Measurements from ENCODE around the gene FAM89B. TPM values are rescaled to one million over a fixed set of nuclear protein-coding genes. Genes with fewer than 3 reads are reported as not detected.
A peak's percentile ranks its signal among the peaks of the same experiment; 100 is the strongest.

Gene FAM89B
- total RNA-seq, 2 experiments from 2014 or later = 25.3 to 28.3 TPM

GRCh38 chr11:65609229-65609628, 36.9 kb downstream of the FAM89B start:
- Mint-ChIP-seq H3K27me3 (no peaks in the 10 kb centered on the region), H3K27ac (peak overlapping the region; percentile 10), H3K4me3 (no peak overlapping the region), H3K36me3 (peaks cover 37% of the 10 kb centered on the region), H3K4me1 (ENCODE audit: low read depth) (peaks cover 41% of the 10 kb centered on the region), H3K9me3 (no peaks in the 10 kb centered on the region)
- CTCF ChIA-PET = interaction anchor here (1.0 to 2.6 kb wide), 4 partner anchors 15 to 171 kb away, joined by 3 to 12 read pairs (median 8); no protein-coding TSS in a partner anchor
- no peak for DNase-seq
- intact Hi-C loops (cut with micrococcal nuclease) = no loop called here
- POLR2A ChIA-PET = interaction anchor here (1.3 to 1.9 kb wide), 2 partner anchors 32 to 53 kb away, joined by 3 to 5 read pairs; partner anchors contain the start of gene RELA

- H3K9me3 Mint-ChIP-seq = no peaks in the 10 kb centered on the region
- H3K27ac Mint-ChIP-seq = peak overlapping the region; percentile 53
- DNase-seq = no peak
- no peaks in the 10 kb centered on the region for H3K27me3 Mint-ChIP-seq
- peaks cover 41% of the 10 kb centered on the region for H3K4me1 Mint-ChIP-seq (ENCODE audit: low read depth)
- peaks cover 34% of the 10 kb centered on the region for H3K36me3 Mint-ChIP-seq
- CTCF ChIA-PET = interaction anchor here (1.0 to 2.6 kb wide), 4 partner anchors 16 to 170 kb away, joined by 3 to 12 read pairs (median 8); no protein-coding TSS in a partner anchor
- intact Hi-C loops (cut with micrococcal nuclease) = no loop called here
- no peak overlapping the region for H3K4me3 Mint-ChIP-seq
- POLR2A ChIA-PET = interaction anchor here (0.8 to 1.9 kb wide), 3 partner anchors 15 to 53 kb away, joined by 3 to 5 read pairs (median 3); partner anchors contain the start of gene RELA
These were observed 37.3 kb downstream of the FAM89B start for GRCh38 chr11:65609665-65610064.

GRCh38 chr11:65610404-65610803, 38.1 kb downstream of the FAM89B start:
- Mint-ChIP-seq H3K27me3 (peaks cover 1% of the 10 kb centered on the region), H3K9me3 (no peaks in the 10 kb centered on the region), H3K4me3 (no peak overlapping the region), H3K27ac (peak overlapping the region; percentile 53), H3K36me3 (peaks cover 32% of the 10 kb centered on the region), H3K4me1 (ENCODE audit: low read depth) (peaks cover 41% of the 10 kb centered on the region)
- DNase-seq = no peak
- intact Hi-C loops (cut with micrococcal nuclease) = no loop called here
- POLR2A ChIA-PET = interaction anchor here (0.8 to 1.9 kb wide), 3 partner anchors 15 to 52 kb away, joined by 3 to 5 read pairs (median 3); partner anchors contain the start of gene RELA
- CTCF ChIA-PET = interaction anchor here (0.7 to 2.6 kb wide), 4 partner anchors 17 to 70 kb away, joined by 3 to 12 read pairs (median 8); no protein-coding TSS in a partner anchor

GRCh38 chr11:65611028-65611757, 38.9 kb downstream of the FAM89B start:
- peaks cover 41% of the 10 kb centered on the region for H3K4me1 Mint-ChIP-seq (ENCODE audit: low read depth)
- peak overlapping the region; percentile 62 for H3K27ac Mint-ChIP-seq
- peaks cover 30% of the 10 kb centered on the region for H3K36me3 Mint-ChIP-seq
- H3K9me3 Mint-ChIP-seq = no peaks in the 10 kb centered on the region
- ChIA-PET CTCF (interaction anchor here (1.2 to 5.7 kb wide), 5 partner anchors 15 to 70 kb away, joined by 3 to 39 read pairs (median 12); no protein-coding TSS in a partner anchor), POLR2A (interaction anchor here (1.9 to 2.5 kb wide), 2 partner anchors 23 to 34 kb away, joined by 5 to 8 read pairs; no protein-coding TSS in a partner anchor)
- DNase-seq = no peak
- intact Hi-C loops (cut with micrococcal nuclease) = no loop called here
- H3K27me3 Mint-ChIP-seq = peaks cover 3% of the 10 kb centered on the region
- peak overlapping the region; percentile 95 for H3K4me3 Mint-ChIP-seq

- peaks cover 49% of the 10 kb centered on the region for H3K4me1 Mint-ChIP-seq (ENCODE audit: low read depth)
These were observed 39.6 kb downstream of the FAM89B start for GRCh38 chr11:65611758-65612603.

GRCh38 chr11:65612691-65613090, 40.4 kb downstream of the FAM89B start:
- ChIA-PET POLR2A (interaction anchor here (1.0 to 3.9 kb wide), 9 partner anchors 9 to 50 kb away, joined by 3 to 24 read pairs (median 6); partner anchors contain the start of genes EHBP1L1, KCNK7, RELA and ZNRD2), CTCF (interaction anchor here (0.9 to 5.7 kb wide), 8 partner anchors 13 to 276 kb away, joined by 3 to 39 read pairs (median 4); partner anchors contain the start of genes FAM89B, FIBP and ZNRD2)
- Mint-ChIP-seq H3K27ac (peak overlapping the region; percentile 98), H3K36me3 (peaks cover 33% of the 10 kb centered on the region), H3K9me3 (no peaks in the 10 kb centered on the region), H3K27me3 (peaks cover 3% of the 10 kb centered on the region), H3K4me3 (peak overlapping the region; percentile 95), H3K4me1 (ENCODE audit: low read depth) (peaks cover 55% of the 10 kb centered on the region)
- intact Hi-C loops (cut with micrococcal nuclease) = no loop called here
- DNase-seq = no peak

More at GRCh38 chr11:65611758-65612603, 39.6 kb downstream of the FAM89B start:
- no peak for DNase-seq
- peak overlapping the region; percentile 95 for H3K4me3 Mint-ChIP-seq
- peaks cover 34% of the 10 kb centered on the region for H3K36me3 Mint-ChIP-seq
- H3K9me3 Mint-ChIP-seq = no peaks in the 10 kb centered on the region
- peak overlapping the region; percentile 98 for H3K27ac Mint-ChIP-seq
- POLR2A ChIA-PET = interaction anchor here (1.1 to 3.9 kb wide), 6 partner anchors 8 to 50 kb away, joined by 3 to 15 read pairs (median 7); partner anchors contain the start of genes KCNK7 and RELA
- intact Hi-C loops (cut with micrococcal nuclease) = no loop called here
- H3K27me3 Mint-ChIP-seq = peaks cover 3% of the 10 kb centered on the region
- CTCF ChIA-PET = interaction anchor here (1.0 to 5.7 kb wide), 7 partner anchors 14 to 71 kb away, joined by 3 to 39 read pairs (median 4); partner anchors contain the start of genes FAM89B and ZNRD2

GRCh38 chr11:65613091-65613928, 41.0 kb downstream of the FAM89B start:
- peaks cover 56% of the 10 kb centered on the region for H3K4me1 Mint-ChIP-seq (ENCODE audit: low read depth)
- peak overlapping the region; percentile 98 for H3K27ac Mint-ChIP-seq
- intact Hi-C loops (cut with micrococcal nuclease) = no loop called here
- ChIA-PET CTCF (interaction anchor here (0.9 to 5.7 kb wide), 7 partner anchors 17 to 275 kb away, joined by 3 to 39 read pairs (median 4); partner anchors contain the start of genes FAM89B, FIBP and ZNRD2), POLR2A (interaction anchor here (1.0 to 3.9 kb wide), 10 partner anchors 10 to 49 kb away, joined by 3 to 24 read pairs (median 5); partner anchors contain the start of genes EHBP1L1, KCNK7, RELA and ZNRD2)
- no peaks in the 10 kb centered on the region for H3K9me3 Mint-ChIP-seq
- H3K4me3 Mint-ChIP-seq = peak overlapping the region; percentile 95
- H3K36me3 Mint-ChIP-seq = peaks cover 27% of the 10 kb centered on the region
- peaks cover 3% of the 10 kb centered on the region for H3K27me3 Mint-ChIP-seq
- DNase-seq = peak; percentile 42

- Mint-ChIP-seq H3K4me1 (ENCODE audit: low read depth) (peaks cover 43% of the 10 kb centered on the region), H3K27ac (peak within 1 kb of the TSS; percentile 98), H3K27me3 (peaks cover 3% of the 10 kb centered on the region), H3K9me3 (no peaks in the 10 kb centered on the region), H3K4me3 (peak within 1 kb of the TSS; percentile 96), H3K36me3 (peaks cover 31% of the 10 kb centered on the region)
- peak; percentile 100 for DNase-seq
- intact Hi-C loops (cut with micrococcal nuclease) = loop anchor here (1.0 to 2.0 kb wide), 9 partner anchors 23 to 437 kb away; partner anchors contain the start of genes CFL1, KAT5, SF3B2 and SIPA1
- POLR2A ChIA-PET = interaction anchor here (0.5 to 3.9 kb wide), 21 partner anchors 20 to 755 kb away, joined by 3 to 24 read pairs (median 6); partner anchors contain the start of genes CFL1, EHBP1L1, FAM89B and KCNK7
- CTCF ChIA-PET = interaction anchor here (0.6 to 5.7 kb wide), 10 partner anchors 10 to 300 kb away, joined by 3 to 39 read pairs (median 4); partner anchors contain the start of genes FAM89B, MUS81, RELA and ZNRD2
These were observed 43.1 kb downstream of the FAM89B start, which contains the start of gene PCNX3 for GRCh38 chr11:65615229-65615949. PCNX3 (plus strand) TSS chr11:65615776; CDS start chr11:65616312, 536 bp downstream.

- CTCF ChIA-PET = interaction anchor here (0.6 to 5.7 kb wide), 8 partner anchors 10 to 95 kb away, joined by 3 to 39 read pairs (median 8); partner anchors contain the start of genes FAM89B, SIPA1 and ZNRD2
- Mint-ChIP-seq H3K4me1 (ENCODE audit: low read depth) (peaks cover 36% of the 10 kb centered on the region), H3K9me3 (no peaks in the 10 kb centered on the region), H3K36me3 (peaks cover 33% of the 10 kb centered on the region), H3K4me3 (peak overlapping the region; percentile 96), H3K27ac (peak overlapping the region; percentile 98), H3K27me3 (peaks cover 3% of the 10 kb centered on the region)
- intact Hi-C loops (cut with micrococcal nuclease) = loop anchor here (1.0 to 2.0 kb wide), 9 partner anchors 22 to 436 kb away; partner anchors contain the start of genes CFL1, KAT5, SF3B2 and SIPA1
- peak; percentile 61 for DNase-seq
- POLR2A ChIA-PET = interaction anchor here (0.5 to 3.9 kb wide), 12 partner anchors 10 to 499 kb away, joined by 3 to 21 read pairs (median 6); partner anchors contain the start of genes FAM89B, NEAT1 and ZNRD2
These were observed 43.7 kb downstream of the FAM89B start for GRCh38 chr11:65615950-65616574.

Measured in activated CD4-positive, alpha-beta memory T cell treated with anti-CD3 and anti-CD28 coated beads for 36 hours (primary cell).